GM12873 (cell line): Measurements from ENCODE around the gene GDPD5.

Experiments used
- CTCF ChIP-seq: IDR thresholded peaks from 2 replicates; pipeline ENCODE4 v1.5.1; 2012; ENCODE audit warnings: low read depth, mild to moderate bottlenecking, moderate library complexity, low read length, control low read depth; ENCODE audit not compliant: insufficient read depth; ENCODE audit errors: missing control alignments

GDPD5 gene

GRCh38 chr11:75505916-75506692, 19.6 kb downstream of the GDPD5 start:
- no peak for TF ChIP-seq CTCF

GRCh38 chr11:75504501-75504900, 21.2 kb downstream of the GDPD5 start:
- TF ChIP-seq CTCF, result no peak

- no peak for TF ChIP-seq CTCF
Observed at GRCh38 chr11:75503531-75504099, 22.1 kb downstream of the GDPD5 start.

DNA sequence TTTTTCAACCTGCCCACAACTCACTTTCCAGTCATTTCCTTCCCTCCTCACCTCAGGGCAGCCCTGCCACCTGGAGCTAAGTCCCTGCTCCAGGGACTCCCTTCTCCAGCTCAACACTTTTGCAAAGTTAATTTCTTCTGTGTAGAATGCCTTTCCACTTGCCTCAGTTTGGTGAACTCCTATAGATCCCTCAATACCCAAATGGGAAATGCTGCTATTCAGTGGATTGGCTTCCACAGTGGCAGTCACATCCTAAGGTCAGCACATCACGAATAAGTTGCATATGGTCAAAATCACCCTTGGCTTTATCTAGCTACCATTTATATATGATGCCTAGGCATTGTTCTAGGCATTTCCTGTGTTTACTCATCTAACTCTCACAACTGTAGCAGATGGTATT, 23.6 kb downstream of the GDPD5 start:
- no peak for TF ChIP-seq CTCF

DNA sequence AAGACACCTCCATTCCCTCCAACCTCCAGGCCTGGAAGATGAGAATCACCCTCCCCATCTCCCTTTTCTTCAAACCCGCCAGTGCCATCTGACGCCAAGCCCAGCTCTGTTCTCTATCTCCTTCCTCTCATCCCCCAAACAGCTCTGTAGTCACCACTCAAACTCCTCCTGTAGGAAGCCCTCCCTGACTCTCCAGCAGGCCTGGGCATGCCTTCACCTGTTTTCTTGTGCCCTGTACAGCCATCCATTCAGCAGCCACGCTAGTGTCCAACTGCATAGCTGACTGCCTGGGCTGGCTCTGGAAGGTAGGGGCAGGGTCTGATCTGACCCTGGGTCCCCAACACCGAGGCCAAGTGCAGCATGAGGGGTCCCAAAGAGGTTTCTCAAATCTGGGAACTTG, 25.0 kb downstream of the GDPD5 start:
- TF ChIP-seq CTCF, result no peak

DNA sequence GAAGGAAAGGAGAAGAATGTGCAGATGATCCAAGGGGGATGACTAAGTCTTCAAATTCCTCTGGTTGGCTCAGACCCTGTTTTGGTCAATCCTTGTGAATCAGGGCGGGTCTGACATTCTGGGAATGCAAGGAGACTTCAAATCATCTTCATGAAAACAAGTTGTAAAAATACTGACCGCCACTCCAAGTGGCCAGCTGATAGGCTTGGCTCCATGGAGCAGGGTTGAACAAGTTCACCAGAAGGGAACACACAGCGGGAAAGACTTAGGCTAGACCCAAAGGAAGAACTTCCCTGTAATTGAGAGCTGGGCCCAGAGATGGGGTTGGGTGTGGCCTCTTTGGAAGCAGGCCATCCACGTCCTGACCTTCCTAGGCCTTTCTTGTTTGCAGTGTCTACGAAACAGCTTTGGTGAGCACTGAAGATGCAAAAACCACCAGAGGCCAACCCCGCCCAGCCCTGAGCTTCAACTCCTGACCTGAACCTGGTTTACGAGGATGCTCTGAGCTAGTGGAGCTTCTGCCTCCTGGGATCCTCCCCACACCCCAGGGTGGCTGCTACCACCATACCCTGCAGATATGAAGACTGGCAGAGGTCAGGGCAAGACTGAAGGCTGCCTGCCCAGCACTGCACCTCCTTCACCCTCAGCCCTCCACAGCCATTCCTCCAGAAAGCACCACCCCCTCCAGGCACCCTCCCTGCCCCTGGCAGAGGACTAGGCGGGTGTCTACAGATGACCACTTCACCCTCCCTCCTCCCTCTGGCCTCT, 26.1 kb downstream of the GDPD5 start:
- TF ChIP-seq CTCF, result no peak

DNA sequence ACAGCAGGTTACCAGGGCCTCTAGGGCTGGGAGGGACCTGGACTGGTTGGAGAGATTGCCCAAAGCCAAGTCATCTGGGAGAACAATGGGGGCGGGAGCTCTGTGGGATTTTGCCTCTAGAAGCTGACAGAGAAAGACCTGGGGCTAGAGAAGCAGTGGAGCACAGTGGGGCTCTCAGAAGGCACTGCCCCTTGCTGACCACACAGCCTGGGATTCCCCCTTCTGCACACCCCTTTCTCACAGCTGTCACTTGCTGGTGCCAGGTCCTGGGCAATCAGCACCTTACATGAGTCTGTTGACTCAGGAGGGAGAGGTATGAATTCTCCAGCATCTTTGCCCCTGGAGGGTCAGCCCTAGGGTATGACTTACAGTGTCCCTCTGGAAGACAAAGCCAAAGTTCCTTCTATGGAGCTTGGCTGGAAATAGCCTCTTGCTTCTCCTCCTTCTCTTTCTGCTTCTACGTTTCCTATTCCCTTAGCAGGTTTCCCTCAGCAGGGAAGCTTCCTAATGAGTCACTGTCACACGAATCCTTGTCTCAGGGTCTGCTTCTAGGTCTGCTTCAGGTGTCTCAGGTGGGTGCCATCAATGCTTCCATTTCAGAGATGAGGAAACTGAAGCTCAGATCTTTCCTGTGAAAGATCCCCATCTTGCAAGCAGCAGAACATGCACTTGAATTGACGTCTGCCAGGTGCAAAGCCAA, 27.0 kb downstream of the GDPD5 start:
- no peak for TF ChIP-seq CTCF
